ENCODE results near the gene FXYD1.

FXYD1 gene

GRCh38 chr19:35169221-35169995 is 30.8 kb downstream of the FXYD1 start:
- H3K4me3 ChIP-seq = no peak overlapping the region
- H3K27ac ChIP-seq = no peak overlapping the region
- no peak for DNase-seq (ENCODE audit: low spot score)
- TF ChIP-seq CTCF (IDR thresholded peaks at IDR 0.05) = no peak

GRCh38 chr19:35170359-35171061 is 31.9 kb downstream of the FXYD1 start:
- Histone ChIP-seq H3K4me3 (no peak overlapping the region), H3K27ac (no peak overlapping the region)
- no peak for DNase-seq (ENCODE audit: low spot score)
- no peak for TF ChIP-seq CTCF (IDR thresholded peaks at IDR 0.05)

GRCh38 chr19:35171730-35172129 is 33.1 kb downstream of the FXYD1 start:
- TF ChIP-seq CTCF (IDR thresholded peaks at IDR 0.05) = no peak
- Histone ChIP-seq H3K4me3 (no peak overlapping the region), H3K27ac (no peak overlapping the region)
- no peak for DNase-seq (ENCODE audit: low spot score)

GRCh38 chr19:35174226-35174625 is 35.6 kb downstream of the FXYD1 start:
- no peak for TF ChIP-seq CTCF (IDR thresholded peaks at IDR 0.05)
- H3K4me3 ChIP-seq = no peak overlapping the region
- no peak for DNase-seq (ENCODE audit: low spot score)
- no peak overlapping the region for H3K27ac ChIP-seq

GRCh38 chr19:35176181-35176570 is 37.6 kb downstream of the FXYD1 start:
- Histone ChIP-seq H3K27ac (no peak overlapping the region), H3K4me3 (no peak overlapping the region)
- TF ChIP-seq CTCF (IDR thresholded peaks at IDR 0.05) = no peak
- DNase-seq (ENCODE audit: low spot score) = no peak

GRCh38 chr19:35177377-35178274 is 39.0 kb downstream of the FXYD1 start:
- Histone ChIP-seq H3K27ac (no peak overlapping the region), H3K4me3 (no peak overlapping the region)
- no peak for TF ChIP-seq CTCF (IDR thresholded peaks at IDR 0.05)
- no peak for DNase-seq (ENCODE audit: low spot score)

Measured in coronary artery (tissue), 2 donors.